H9 (cell line): ENCODE measurements around the gene HHAT. TPM values are rescaled to one million over a fixed set of nuclear protein-coding genes. Genes with fewer than 3 reads are reported as not detected.

Experiments used
- DNase-seq: peaks from one replicate; pipeline ENCODE4 v3.0.0-alpha.2; 2017
- H2AFZ ChIP-seq: one replicate; pipeline ENCODE4 v1.6.1; 2013; ENCODE audit warnings: mild to moderate bottlenecking, low read length, control low read depth, moderate library complexity
- H2AK5ac ChIP-seq: 2 replicates; pipeline ENCODE4 v1.6.1; 2013; ENCODE audit warnings: low read length, control low read depth, mixed read lengths; ENCODE audit not compliant: insufficient read length
- H2BK120ac ChIP-seq: one replicate; pipeline ENCODE4 v1.6.1; 2013; ENCODE audit warnings: low read depth, mild to moderate bottlenecking, low read length, control low read depth, inconsistent platforms; ENCODE audit not compliant: poor library complexity, severe bottlenecking
- H2BK12ac ChIP-seq: 2 replicates; pipeline ENCODE4 v1.6.1; 2013; ENCODE audit warnings: low read length, control low read depth, mixed read lengths, low read depth; ENCODE audit not compliant: insufficient read length
- H2BK15ac ChIP-seq: 2 replicates; pipeline ENCODE4 v1.6.1; 2013; ENCODE audit warnings: low read depth, low read length, control low read depth
- H2BK20ac ChIP-seq: one replicate; pipeline ENCODE4 v1.6.1; 2013; ENCODE audit warnings: low read depth, mild to moderate bottlenecking, low read length, control low read depth, inconsistent platforms; ENCODE audit not compliant: poor library complexity, severe bottlenecking
- H2BK5ac ChIP-seq: 2 replicates; pipeline ENCODE4 v1.6.1; 2013; ENCODE audit warnings: low read length, control low read depth, mixed read lengths; ENCODE audit not compliant: insufficient read length
- H3K14ac ChIP-seq: 2 replicates; pipeline ENCODE4 v1.6.1; 2013; ENCODE audit warnings: low read length, control low read depth; ENCODE audit not compliant: insufficient read depth
- H3K18ac ChIP-seq: 2 replicates; pipeline ENCODE4 v1.6.1; 2013; ENCODE audit warnings: low read depth, mild to moderate bottlenecking, mixed read lengths, low read length, control low read depth; ENCODE audit not compliant: insufficient read length
- H3K23ac ChIP-seq: 2 replicates; pipeline ENCODE4 v1.6.1; 2013; ENCODE audit warnings: low read length, control low read depth, mixed read lengths, low read depth; ENCODE audit not compliant: insufficient read length
- H3K23me2 ChIP-seq: 2 replicates; pipeline ENCODE4 v1.6.1; 2013; ENCODE audit warnings: low read depth, mild to moderate bottlenecking, mixed read lengths, low read length, control low read depth; ENCODE audit not compliant: insufficient read length, poor library complexity, severe bottlenecking
- H3K27ac ChIP-seq: 2 replicates; pipeline ENCODE4 v1.5.1; 2013; ENCODE audit warnings: low read length, control low read depth, mixed read lengths, low read depth; ENCODE audit not compliant: insufficient read length
- H3K27me3 ChIP-seq: 2 replicates; pipeline ENCODE4 v1.6.1; 2013; ENCODE audit warnings: low read length, control low read depth, inconsistent platforms; ENCODE audit not compliant: insufficient read depth
- H3K4ac ChIP-seq: 2 replicates; pipeline ENCODE4 v1.6.1; 2013; ENCODE audit warnings: low read depth, mild to moderate bottlenecking, control low read depth, inconsistent platforms, low read length, moderate library complexity
- H3K4me1 ChIP-seq: 2 replicates; pipeline ENCODE4 v1.6.1; 2013; ENCODE audit warnings: low read length, control low read depth, inconsistent platforms; ENCODE audit not compliant: insufficient read depth
- H3K4me2 ChIP-seq: 2 replicates; pipeline ENCODE4 v1.6.1; 2013; ENCODE audit warnings: low read length, control low read depth, mixed read lengths; ENCODE audit not compliant: insufficient read length, insufficient read depth
- H3K56ac ChIP-seq: 2 replicates; pipeline ENCODE4 v1.6.1; 2013; ENCODE audit warnings: low read depth, mild to moderate bottlenecking, mixed read lengths, low read length, control low read depth; ENCODE audit not compliant: insufficient read length
- H3K79me1 ChIP-seq: 2 replicates; pipeline ENCODE4 v1.6.1; 2013; ENCODE audit warnings: low read depth, mild to moderate bottlenecking, moderate library complexity, low read length, control low read depth, inconsistent platforms; ENCODE audit not compliant: insufficient read depth, poor library complexity, severe bottlenecking
- H3K79me2 ChIP-seq: 2 replicates; pipeline ENCODE4 v1.6.1; 2013; ENCODE audit warnings: low read length, control low read depth, inconsistent platforms; ENCODE audit not compliant: insufficient read depth
- H3K9ac ChIP-seq: 2 replicates; pipeline ENCODE4 v1.6.1; 2013; ENCODE audit warnings: low read length, control low read depth, mixed read lengths; ENCODE audit not compliant: insufficient read length; ENCODE audit errors: extremely low read depth
- H3K9me3 ChIP-seq: one replicate; pipeline ENCODE4 v1.6.1; 2013; ENCODE audit warnings: low read depth, low read length, inconsistent platforms; ENCODE audit not compliant: control insufficient read depth
- H3T11ph ChIP-seq: one replicate; pipeline ENCODE4 v1.6.1; 2013; ENCODE audit warnings: mild to moderate bottlenecking, low read length, control low read depth, inconsistent platforms
- H4K20me1 ChIP-seq: one replicate; pipeline ENCODE4 v1.6.1; 2013; ENCODE audit not compliant: control insufficient read depth, insufficient read length, insufficient read depth
- H4K5ac ChIP-seq: 2 replicates; pipeline ENCODE4 v1.6.1; 2013; ENCODE audit warnings: low read depth, mild to moderate bottlenecking, mixed read lengths, low read length, control low read depth; ENCODE audit not compliant: insufficient read length
- H4K8ac ChIP-seq: replicated peaks from 2 replicates; pipeline ENCODE4 v1.6.1; 2013; ENCODE audit warnings: low read length, control low read depth, mixed read lengths, low read depth; ENCODE audit not compliant: insufficient read length
- H4K91ac ChIP-seq: 2 replicates; pipeline ENCODE4 v1.6.1; 2013; ENCODE audit warnings: low read depth, mild to moderate bottlenecking, moderate library complexity, mixed read lengths, low read length, control low read depth; ENCODE audit not compliant: insufficient read length
- H3K27ac Mint-ChIP-seq, 3 experiments: 2 replicates in 2 of 3; 3 replicates in 1 of 3; pipeline ENCODE4 v1.8.0; 2020 to 2021; ENCODE audit warnings: mixed read lengths in 3 of 3, mild to moderate bottlenecking in 1 of 3, moderate library complexity in 1 of 3
- H3K27me3 Mint-ChIP-seq: 2 replicates; pipeline ENCODE4 v1.8.0; 2021; ENCODE audit warnings: low read depth, mild to moderate bottlenecking, moderate library complexity, mixed read lengths
- H3K36me3 Mint-ChIP-seq, 3 experiments: 2 replicates in 2 of 3; 3 replicates in 1 of 3; pipeline ENCODE4 v1.8.0; 2020 to 2021; ENCODE audit warnings: low read depth in 3 of 3, mixed read lengths in 3 of 3; ENCODE audit not compliant: insufficient read depth in 1 of 3
- H3K4me1 Mint-ChIP-seq, 2 experiments: 2 replicates each; pipeline ENCODE4 v1.8.0; 2020; ENCODE audit warnings: mixed read lengths in 2 of 2
- H3K4me3 Mint-ChIP-seq, 2 experiments: 2 replicates in 1 of 2; 3 replicates in 1 of 2; pipeline ENCODE4 v1.8.0; 2020 to 2021; ENCODE audit warnings: mild to moderate bottlenecking in 2 of 2, mixed read lengths in 2 of 2, moderate library complexity in 1 of 2
- H3K9me3 Mint-ChIP-seq, 2 experiments: 2 replicates in 1 of 2; 3 replicates in 1 of 2; pipeline ENCODE4 v1.8.0; 2020; ENCODE audit warnings: mild to moderate bottlenecking in 2 of 2, mixed read lengths in 2 of 2, moderate library complexity in 1 of 2
- whole genome bisulfite sequencing: extraction: QIAGEN DNeasy Blood & Tissue Kit; methylation state at CpG from one replicate; pipeline ENCODE4 v1.1.7; 2013; ENCODE audit warnings: missing lambda C conversion rate, low lambda C conversion rate, mixed read lengths; ENCODE audit not compliant: insufficient read length; ENCODE audit errors: extremely low coverage; 5-methylcytosine and 5-hydroxymethylcytosine counted together
- total RNA-seq: library from RNA; stranded (reverse); gene quantifications from 2 replicates; pipeline ENCODE4 v1.2.1, GENCODE V29; 2021
- TF ChIP-seq, protein P1 (sequence below): fragments of 200-600 bp; sonication (generic); conservative IDR thresholded peaks from 3 replicates; pipeline ENCODE4 v1.8.0; 2021; ENCODE audit warnings: antibody characterized with exemption, mild to moderate bottlenecking

HHAT gene
- total RNA-seq, 1 experiment from 2014 or later: 0.48 TPM

- Histone ChIP-seq H2BK20ac (no peak overlapping the region), H4K5ac (no peak overlapping the region), H3K27me3 (no peaks in the 10 kb centered on the region; the same call in 1 of the 2 replicates), H3K23ac (no peak overlapping the region), H3K23me2 (no peaks in the 10 kb centered on the region), H2BK15ac (no peak overlapping the region), H3K4ac (no peak overlapping the region), H4K20me1 (peaks cover 2% of the 10 kb centered on the region), H4K8ac (no peak overlapping the region), H3K9me3 (no peaks in the 10 kb centered on the region), H2AFZ (no peak overlapping the region), H4K91ac (no peak overlapping the region), H2BK5ac (no peak overlapping the region), H3K79me2 (no peaks in the 10 kb centered on the region), H2BK120ac (no peak overlapping the region), H3K18ac (no peak overlapping the region), H2BK12ac (no peak overlapping the region), H3K79me1 (no peaks in the 10 kb centered on the region), H3T11ph (no peak overlapping the region), H3K9ac (no peak overlapping the region), H3K56ac (no peak overlapping the region), H3K4me2 (no peak overlapping the region), H3K14ac (no peak overlapping the region), H3K4me1 (peaks cover 8% of the 10 kb centered on the region; the same call in 1 of the 2 replicates), H3K27ac (no peak overlapping the region), H2AK5ac (no peak overlapping the region)
- H3K27ac Mint-ChIP-seq: no peak overlapping the region
- H3K9me3 Mint-ChIP-seq: no peaks in the 10 kb centered on the region
- TF ChIP-seq, protein P1, sequence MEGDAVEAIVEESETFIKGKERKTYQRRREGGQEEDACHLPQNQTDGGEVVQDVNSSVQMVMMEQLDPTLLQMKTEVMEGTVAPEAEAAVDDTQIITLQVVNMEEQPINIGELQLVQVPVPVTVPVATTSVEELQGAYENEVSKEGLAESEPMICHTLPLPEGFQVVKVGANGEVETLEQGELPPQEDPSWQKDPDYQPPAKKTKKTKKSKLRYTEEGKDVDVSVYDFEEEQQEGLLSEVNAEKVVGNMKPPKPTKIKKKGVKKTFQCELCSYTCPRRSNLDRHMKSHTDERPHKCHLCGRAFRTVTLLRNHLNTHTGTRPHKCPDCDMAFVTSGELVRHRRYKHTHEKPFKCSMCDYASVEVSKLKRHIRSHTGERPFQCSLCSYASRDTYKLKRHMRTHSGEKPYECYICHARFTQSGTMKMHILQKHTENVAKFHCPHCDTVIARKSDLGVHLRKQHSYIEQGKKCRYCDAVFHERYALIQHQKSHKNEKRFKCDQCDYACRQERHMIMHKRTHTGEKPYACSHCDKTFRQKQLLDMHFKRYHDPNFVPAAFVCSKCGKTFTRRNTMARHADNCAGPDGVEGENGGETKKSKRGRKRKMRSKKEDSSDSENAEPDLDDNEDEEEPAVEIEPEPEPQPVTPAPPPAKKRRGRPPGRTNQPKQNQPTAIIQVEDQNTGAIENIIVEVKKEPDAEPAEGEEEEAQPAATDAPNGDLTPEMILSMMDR: no peak
- H3K27me3 Mint-ChIP-seq: peaks cover 19% of the 10 kb centered on the region
- WGBS: no CpG with 5 or more reads among the region's 5 CpGs
- peak; percentile 20 for DNase-seq
- H3K36me3 Mint-ChIP-seq: no peaks in the 10 kb centered on the region
- no peak overlapping the region for H3K4me3 Mint-ChIP-seq
- peaks cover 44 to 45% of the 10 kb centered on the region in 2 experiments for H3K4me1 Mint-ChIP-seq
Observed at GRCh38 chr1:210364479-210364878, 35.8 kb downstream of the HHAT start.
